HG03280 (cell line): Measurements from ENCODE around the gene CCDC78.
"Not testable (repeated sequence)": the region's sequence is repeated elsewhere in the genome, so short reads cannot be mapped to it uniquely, and the experiment has no call there.

Experiments used
- ATAC-seq: cut with Tn5 transposase; IDR thresholded peaks from one replicate; pipeline ENCODE4 v1.9.1; 2021; ENCODE audit warnings: mild to moderate bottlenecking, moderate library complexity; ENCODE audit not compliant: unreplicated experiment

Gene CCDC78

DNA sequence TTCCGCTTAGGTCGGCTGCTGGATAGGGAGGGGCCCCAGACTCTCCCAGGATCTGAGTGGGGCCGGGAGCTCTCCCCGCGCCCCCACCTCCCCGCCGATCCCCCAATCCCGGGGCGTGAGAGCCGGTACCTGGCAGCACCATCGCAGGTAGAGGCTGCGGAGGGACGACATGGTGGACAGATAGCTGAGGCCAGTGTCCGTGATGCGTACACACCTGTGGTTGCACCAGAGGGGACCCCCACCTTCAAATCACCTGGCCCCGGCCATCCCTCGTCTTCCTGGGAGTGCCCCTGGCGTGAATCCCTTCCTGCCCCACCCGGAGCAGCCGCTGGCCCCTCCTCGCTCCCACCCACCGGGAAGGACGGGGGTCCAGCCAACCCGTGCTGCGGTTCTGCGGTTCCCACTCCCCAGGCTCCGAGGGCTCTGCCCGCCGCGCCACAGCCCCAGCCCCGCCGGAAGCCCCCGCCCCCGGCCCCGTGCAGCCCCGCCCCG lies 31.3 kb downstream of the CCDC78 start:
- no peak for ATAC-seq

DNA sequence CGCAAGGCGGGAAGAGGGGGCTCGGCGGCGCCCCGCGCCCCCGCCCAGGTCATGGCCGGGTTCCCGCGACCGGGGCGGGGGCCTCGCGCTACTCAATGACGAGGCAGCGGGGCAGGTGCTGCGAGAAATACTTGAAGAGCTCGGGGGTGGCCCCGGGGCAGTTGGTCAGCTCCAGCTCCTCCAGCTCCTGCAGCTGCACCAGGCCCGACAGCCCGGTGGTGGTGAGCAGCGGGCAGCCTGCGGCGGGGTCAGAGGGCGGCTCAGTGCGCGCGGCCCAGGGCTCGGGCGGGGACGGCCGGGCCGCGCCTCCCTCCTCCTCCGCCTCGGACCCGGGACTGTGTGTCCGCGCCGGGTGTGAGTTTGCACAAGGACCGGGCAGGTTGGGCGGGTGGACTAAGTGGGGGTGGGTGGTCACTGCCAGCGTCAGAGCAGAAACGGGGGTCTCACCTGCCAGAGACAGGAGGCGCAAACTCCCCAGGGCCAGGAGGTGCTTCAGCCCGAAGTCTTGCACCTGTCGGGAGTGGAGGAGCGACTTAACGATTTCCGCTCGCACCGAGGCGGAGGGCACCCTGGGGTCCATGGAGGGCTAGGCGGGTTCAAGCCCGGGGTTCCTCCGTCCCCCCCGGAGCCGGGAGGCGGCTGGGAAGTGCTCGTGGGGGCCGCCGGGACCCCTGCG lies 31.9 kb downstream of the CCDC78 start:
- ATAC-seq = no peak

- ATAC-seq = no peak
Measured at GRCh38 chr16:693766-694165, 32.5 kb downstream of the CCDC78 start.

- no peak for ATAC-seq
Measured at GRCh38 chr16:693364-693763, 32.9 kb downstream of the CCDC78 start.

DNA sequence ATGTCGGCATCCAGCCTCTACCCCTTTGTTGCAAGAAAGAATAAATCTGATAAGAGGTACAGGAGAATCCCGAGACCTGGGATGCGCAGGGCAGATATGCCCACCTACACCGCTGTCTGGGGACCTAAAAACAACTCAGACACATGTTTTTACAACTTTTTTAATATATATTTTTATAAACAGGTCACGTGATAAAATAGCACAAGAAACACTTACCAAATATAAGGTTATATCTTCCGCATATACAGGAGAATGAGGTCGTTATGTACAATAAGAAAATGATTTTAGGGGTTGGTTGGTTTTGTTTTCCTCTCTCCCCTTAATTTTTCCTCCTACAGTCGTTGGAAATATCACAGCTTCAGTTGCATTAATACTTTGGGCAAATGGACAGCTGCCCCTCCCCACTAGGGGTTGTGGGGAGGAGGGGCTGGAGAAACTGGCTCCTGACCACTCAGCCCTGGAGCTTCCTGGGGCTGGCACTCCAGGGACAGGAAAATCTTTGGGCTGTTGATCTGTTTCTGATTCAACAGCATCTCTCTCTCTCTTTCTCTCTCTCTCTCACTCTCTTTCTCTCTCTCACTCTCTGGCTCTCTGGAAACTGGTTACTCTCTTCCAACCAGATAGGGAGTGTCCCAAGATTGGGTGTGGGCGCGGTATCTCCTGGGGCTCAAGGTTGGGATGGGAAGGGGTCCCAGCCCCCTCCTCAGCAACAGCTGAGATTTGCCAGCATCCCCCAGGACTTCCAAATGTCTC lies 33.7 kb downstream of the CCDC78 start:
- no peak for ATAC-seq

GRCh38 chr16:691242-691641 lies 35.0 kb downstream of the CCDC78 start:
- not testable (repeated sequence) for ATAC-seq

GRCh38 chr16:689175-689897 lies 36.9 kb downstream of the CCDC78 start:
- ATAC-seq = no peak

GRCh38 chr16:687499-687898 lies 38.7 kb downstream of the CCDC78 start:
- ATAC-seq = no peak

DNA sequence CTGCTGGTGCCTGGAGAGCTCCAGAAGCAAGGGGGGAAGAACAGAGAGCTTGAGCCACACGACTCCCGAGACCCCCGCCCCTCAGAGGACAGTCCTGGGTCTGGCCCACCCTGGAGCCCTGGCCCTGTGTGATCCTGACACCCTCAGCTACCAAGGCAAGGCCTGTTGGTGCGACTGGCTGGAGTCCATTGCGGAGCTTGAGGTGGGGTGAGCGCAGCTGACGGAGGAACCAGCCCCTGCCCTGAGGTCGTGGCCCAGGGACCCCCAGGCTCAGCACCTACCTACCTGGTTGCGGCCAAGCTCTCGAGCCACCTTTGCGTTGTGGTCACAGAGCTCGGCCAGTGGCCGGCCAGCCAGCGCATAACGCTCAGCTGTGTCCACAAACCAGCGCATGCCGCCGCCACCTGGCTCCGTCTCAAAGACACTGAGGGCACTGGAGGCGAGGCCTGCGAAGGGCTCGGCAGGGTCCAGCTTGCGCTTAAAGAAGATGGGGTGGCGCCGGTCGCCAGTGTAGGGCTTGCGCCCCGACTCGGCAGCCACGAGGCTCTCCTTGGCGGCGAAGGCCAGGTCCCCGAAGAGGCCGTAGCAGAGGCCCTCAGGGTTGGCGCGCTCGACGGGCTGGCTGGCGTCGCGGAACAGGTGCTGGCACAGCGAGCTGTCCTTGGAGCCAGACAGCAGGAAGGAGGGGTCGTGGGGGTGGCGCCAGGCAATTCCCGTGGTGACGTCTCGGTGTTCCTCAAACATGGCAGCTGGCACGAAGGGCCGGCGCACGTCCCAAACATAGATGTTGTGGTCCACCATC lies 39.6 kb downstream of the CCDC78 start:
- ATAC-seq = no peak

DNA sequence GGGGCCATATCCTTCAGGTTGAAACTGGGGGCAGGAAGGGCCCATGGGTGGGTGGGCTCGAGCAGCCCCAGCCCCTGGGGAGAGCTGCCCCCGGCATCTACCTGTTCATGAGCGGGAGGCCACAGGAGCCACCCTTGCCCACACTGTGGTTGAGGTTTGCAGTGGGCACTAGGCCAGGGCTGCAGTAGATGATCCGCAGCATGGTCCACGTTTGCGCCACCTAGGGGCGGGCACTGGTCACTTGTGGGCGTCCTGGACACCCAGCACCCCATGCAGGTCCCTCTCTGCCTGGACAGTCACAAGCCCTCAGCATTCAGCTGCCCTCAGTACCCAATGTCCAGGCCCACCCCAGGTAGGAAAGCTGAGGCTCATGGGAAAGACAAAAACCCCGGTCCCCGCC lies 40.3 kb downstream of the CCDC78 start:
- ATAC-seq = no peak

- ATAC-seq = no peak
Measured at GRCh38 chr16:684961-685696, 41.1 kb downstream of the CCDC78 start.

GRCh38 chr16:684071-684794 lies 42.0 kb downstream of the CCDC78 start, which contains the start of gene JMJD8:
Gene JMJD8 (minus strand): TSS chr16:684334. CDS start chr16:684319, 15 bp downstream.
- ATAC-seq = peak; percentile 65

GRCh38 chr16:683396-684070 lies 42.7 kb downstream of the CCDC78 start:
- peak; percentile 1 for ATAC-seq

DNA sequence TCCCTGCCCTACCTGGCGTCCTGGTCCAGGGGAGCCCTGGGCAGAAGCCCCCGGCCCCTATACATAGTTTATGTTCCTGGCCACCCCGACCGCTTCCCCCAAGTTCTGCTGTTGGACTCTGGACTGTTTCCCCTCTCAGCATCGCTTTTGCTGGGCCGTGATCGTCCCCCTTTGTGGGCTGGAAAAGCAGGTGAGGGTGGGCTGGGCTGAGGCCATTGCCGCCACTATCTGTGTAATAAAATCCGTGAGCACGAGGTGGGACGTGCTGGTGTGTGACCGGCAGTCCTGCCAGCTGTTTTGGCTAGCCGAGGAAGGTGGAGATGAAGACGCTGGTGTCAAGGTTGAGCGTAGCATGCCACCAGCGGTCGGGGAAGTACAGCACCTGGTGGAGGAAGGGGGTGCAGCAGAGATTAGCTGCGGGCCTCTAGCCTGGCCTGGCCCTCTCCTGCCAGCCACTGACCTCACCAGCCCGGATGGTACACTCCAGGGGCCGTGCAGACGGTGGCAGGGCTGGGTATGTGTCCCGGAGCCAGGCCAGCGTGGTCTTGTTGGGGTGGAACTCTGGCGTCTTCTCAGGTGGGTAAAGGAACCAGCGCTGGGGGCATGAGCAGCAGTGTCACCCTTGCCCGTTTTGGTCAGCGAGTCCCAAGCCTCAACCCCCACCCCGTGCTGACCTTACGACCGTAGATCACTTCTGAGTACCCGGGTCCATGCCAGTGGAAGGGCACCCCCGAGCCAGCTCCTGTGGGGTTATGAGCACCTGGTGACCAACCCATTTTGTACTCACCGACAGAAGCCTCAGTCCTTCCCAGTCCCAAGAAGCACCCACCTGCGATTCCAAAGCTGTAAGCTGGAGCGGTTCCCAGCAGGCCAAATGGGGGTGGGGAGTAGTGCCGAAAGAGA lies 43.5 kb downstream of the CCDC78 start:
- no peak for ATAC-seq

DNA sequence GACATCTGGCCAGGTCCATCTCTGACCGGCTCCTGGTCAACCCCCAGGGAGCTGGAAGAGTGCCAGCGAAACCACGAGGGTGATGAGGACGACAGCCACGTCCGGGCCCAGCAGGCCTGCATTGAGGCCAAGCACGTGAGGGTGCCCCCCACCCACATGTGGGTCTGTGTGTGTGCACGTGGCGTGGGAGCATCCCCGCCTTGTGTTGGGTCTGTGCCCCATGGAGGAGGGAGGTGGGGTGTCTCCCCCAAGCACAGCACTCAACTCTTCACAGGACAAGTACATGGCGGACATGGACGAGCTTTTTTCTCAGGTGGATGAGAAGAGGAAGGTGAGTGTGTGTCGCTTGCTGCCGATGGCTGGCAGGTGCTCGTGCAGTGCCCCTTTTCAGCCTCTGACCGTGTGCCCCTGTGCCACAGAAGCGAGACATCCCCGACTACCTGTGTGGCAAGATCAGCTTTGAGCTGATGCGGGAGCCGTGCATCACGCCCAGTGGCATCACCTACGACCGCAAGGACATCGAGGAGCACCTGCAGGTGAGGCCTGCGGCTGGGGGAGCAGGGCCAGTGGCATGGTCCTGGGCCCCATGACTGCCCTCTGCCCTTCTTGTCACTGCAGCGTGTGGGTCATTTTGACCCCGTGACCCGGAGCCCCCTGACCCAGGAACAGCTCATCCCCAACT lies 44.4 kb downstream of the CCDC78 start:
- ATAC-seq = no peak

DNA sequence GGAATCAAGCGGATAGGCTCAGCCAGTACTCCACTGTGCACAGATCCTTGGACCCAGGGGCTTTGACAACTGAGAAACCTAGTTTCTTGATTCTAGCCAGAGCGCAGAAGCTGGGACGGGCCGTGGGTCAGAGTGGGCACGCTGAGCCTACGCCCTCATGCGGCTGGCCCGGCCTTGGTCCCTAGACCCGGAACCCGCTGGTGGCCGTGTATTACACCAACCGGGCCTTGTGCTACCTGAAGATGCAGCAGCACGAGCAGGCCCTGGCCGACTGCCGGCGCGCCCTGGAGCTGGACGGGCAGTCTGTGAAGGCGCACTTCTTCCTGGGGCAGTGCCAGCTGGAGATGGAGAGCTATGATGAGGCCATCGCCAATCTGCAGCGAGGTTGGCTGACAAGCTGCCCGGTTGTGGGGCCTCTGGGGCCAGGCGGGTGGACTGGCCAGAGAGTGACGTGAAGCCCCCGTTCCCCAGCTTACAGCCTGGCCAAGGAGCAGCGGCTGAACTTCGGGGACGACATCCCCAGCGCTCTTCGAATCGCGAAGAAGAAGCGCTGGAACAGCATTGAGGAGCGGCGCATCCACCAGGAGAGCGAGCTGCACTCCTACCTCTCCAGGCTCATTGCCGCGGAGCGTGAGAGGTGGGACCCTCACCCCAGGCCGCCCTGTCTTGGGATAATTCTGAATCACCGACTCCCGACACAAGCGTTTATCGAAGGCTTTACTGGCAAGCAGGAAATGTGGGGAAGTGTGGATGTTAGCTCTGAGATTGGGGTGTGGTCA lies 45.1 kb downstream of the CCDC78 start:
- no peak for ATAC-seq

GRCh38 chr16:680625-680945 lies 45.7 kb downstream of the CCDC78 start:
- ATAC-seq = no peak
